Neuronal stem cell (in vitro differentiated cells): Measurements from ENCODE around the gene LRP1B.

Experiments used
- DNase-seq: peaks from one replicate; pipeline ENCODE4 v3.0.0-alpha.2; 2013; ENCODE audit warnings: low spot score
- H2AFZ ChIP-seq: one replicate; pipeline ENCODE4 v1.6.1; 2013; ENCODE audit warnings: mild to moderate bottlenecking, low read length, inconsistent platforms
- H2AK5ac ChIP-seq: 2 replicates; pipeline ENCODE4 v1.6.1; 2013; ENCODE audit warnings: low read depth, mild to moderate bottlenecking, inconsistent platforms, low read length, moderate library complexity, mixed read lengths
- H2BK120ac ChIP-seq: 2 replicates; pipeline ENCODE4 v1.6.1; 2013; ENCODE audit warnings: low read depth, mild to moderate bottlenecking, inconsistent platforms, low read length, moderate library complexity, mixed read lengths
- H2BK12ac ChIP-seq: one replicate; pipeline ENCODE4 v1.6.1; 2013; ENCODE audit warnings: low read length, inconsistent platforms
- H2BK15ac ChIP-seq: 2 replicates; pipeline ENCODE4 v1.6.1; 2013; ENCODE audit warnings: mild to moderate bottlenecking, low read length, inconsistent platforms, mixed read lengths
- H2BK5ac ChIP-seq: one replicate; pipeline ENCODE4 v1.6.1; 2013; ENCODE audit warnings: inconsistent platforms, mild to moderate bottlenecking, low read length, moderate library complexity
- H3K14ac ChIP-seq: one replicate; pipeline ENCODE4 v1.6.1; 2013; ENCODE audit warnings: low read length, inconsistent platforms
- H3K18ac ChIP-seq: 2 replicates; pipeline ENCODE4 v1.6.1; 2013; ENCODE audit warnings: low read length, inconsistent platforms
- H3K23ac ChIP-seq: 2 replicates; pipeline ENCODE4 v1.6.1; 2013; ENCODE audit warnings: low read depth, mild to moderate bottlenecking, mixed read lengths, low read length, inconsistent platforms; ENCODE audit not compliant: poor library complexity
- H3K27ac ChIP-seq: replicated peaks from 3 replicates; pipeline ENCODE4 v1.5.1; 2013; ENCODE audit warnings: low read length, inconsistent platforms
- H3K27me3 ChIP-seq, 3 experiments: 2 replicates each; pipeline ENCODE4 v1.6.1; 2013; ENCODE audit warnings: low read length in 3 of 3, mild to moderate bottlenecking in 2 of 3, inconsistent platforms in 1 of 3, low read depth in 1 of 3, mixed read lengths in 1 of 3, moderate library complexity in 1 of 3; ENCODE audit not compliant: control insufficient read depth in 3 of 3, insufficient read depth in 3 of 3
- H3K36me3 ChIP-seq, 2 donors: replicated peaks in 1 of 2; 2 replicates each; pipeline ENCODE4 v1.6.1; 2013; ENCODE audit warnings: low read length in 2 of 2; ENCODE audit not compliant: control insufficient read depth in 2 of 2, insufficient read depth in 2 of 2
- H3K4ac ChIP-seq: 2 replicates; pipeline ENCODE4 v1.6.1; 2013; ENCODE audit warnings: inconsistent platforms, mild to moderate bottlenecking, low read length, moderate library complexity
- H3K4me1 ChIP-seq, 2 donors: 1 replicate in 1 of 2; 2 replicates in 1 of 2; pipeline ENCODE4 v1.6.1; 2013; ENCODE audit warnings: low read length in 2 of 2, low read depth in 1 of 2; ENCODE audit not compliant: control insufficient read depth in 2 of 2, insufficient read depth in 1 of 2
- H3K4me2 ChIP-seq: one replicate; pipeline ENCODE4 v1.6.1; 2013; ENCODE audit warnings: mild to moderate bottlenecking, low read length, inconsistent platforms; ENCODE audit not compliant: insufficient read depth, poor library complexity, severe bottlenecking
- H3K4me3 ChIP-seq, 2 donors: 2 replicates each; pipeline ENCODE4 v1.5.1; 2013; ENCODE audit warnings: low read length in 2 of 2, mild to moderate bottlenecking in 2 of 2, inconsistent platforms in 1 of 2, moderate library complexity in 1 of 2
- H3K79me1 ChIP-seq: one replicate; pipeline ENCODE4 v1.6.1; 2013; ENCODE audit warnings: low read depth, mild to moderate bottlenecking, inconsistent platforms, low read length, moderate library complexity
- H3K9ac ChIP-seq: one replicate; pipeline ENCODE4 v1.6.1; 2013; ENCODE audit warnings: mild to moderate bottlenecking, low read depth, low read length, inconsistent platforms; ENCODE audit not compliant: poor library complexity
- H3K9me3 ChIP-seq, 2 donors: replicated peaks in 1 of 2; 2 replicates each; pipeline versions ENCODE3 to v1.6.1; 2013; ENCODE audit warnings: low read length in 2 of 2, mild to moderate bottlenecking in 2 of 2, inconsistent platforms in 1 of 2, low read depth in 1 of 2, mixed read lengths in 1 of 2, moderate library complexity in 1 of 2; ENCODE audit not compliant: control insufficient read depth in 2 of 2, insufficient read depth in 1 of 2
- H4K8ac ChIP-seq: one replicate; pipeline ENCODE4 v1.6.1; 2013; ENCODE audit warnings: low read depth, mild to moderate bottlenecking, inconsistent platforms, low read length, moderate library complexity
- H4K91ac ChIP-seq: one replicate; pipeline ENCODE4 v1.6.1; 2013; ENCODE audit warnings: low read length, low read depth, mild to moderate bottlenecking, inconsistent platforms; ENCODE audit not compliant: poor library complexity
- WGBS, 2 donors: extraction: QIAGEN DNeasy Blood & Tissue Kit; methylation state at CpG; one replicate each; pipeline ENCODE4 v1.1.7; 2013; ENCODE audit warnings: missing lambda C conversion rate in 2 of 2, mixed read lengths in 1 of 2; ENCODE audit not compliant: insufficient read length in 2 of 2, insufficient replicate concordance in 1 of 2; ENCODE audit errors: extremely low coverage in 2 of 2; 5-methylcytosine and 5-hydroxymethylcytosine counted together

Gene LRP1B

GRCh38 chr2:140998577-140998976, 1132.2 kb downstream of the LRP1B start:
- Histone ChIP-seq H2BK5ac (no peak overlapping the region), H3K9me3 (no peaks in the 10 kb centered on the region), H3K14ac (no peak overlapping the region), H3K27ac (no peak overlapping the region), H3K4me3 (no peak overlapping the region), H3K36me3 (no peaks in the 10 kb centered on the region), H3K4ac (no peak overlapping the region), H2BK12ac (no peak overlapping the region), H2BK120ac (no peak overlapping the region), H4K8ac (no peak overlapping the region), H3K27me3 (no peaks in the 10 kb centered on the region), H3K23ac (no peak overlapping the region), H3K4me1 (no peaks in the 10 kb centered on the region), H2AK5ac (no peak overlapping the region), H3K18ac (no peak overlapping the region), H3K9ac (no peak overlapping the region), H3K4me2 (no peak overlapping the region), H3K79me1 (no peaks in the 10 kb centered on the region), H4K91ac (no peak overlapping the region), H2BK15ac (no peak overlapping the region), H2AFZ (no peak overlapping the region)
- DNase-seq, result no peak
- no CpG with 5 or more reads among the region's 1 CpG for WGBS, 2 donors

GRCh38 chr2:140998017-140998416, 1132.8 kb downstream of the LRP1B start:
- no peak overlapping the region for H4K8ac ChIP-seq
- no peaks in the 10 kb centered on the region for H3K36me3 ChIP-seq
- H3K27ac ChIP-seq, result no peak overlapping the region
- H4K91ac ChIP-seq, result no peak overlapping the region
- no peak overlapping the region for H3K23ac ChIP-seq
- no peak overlapping the region for H3K14ac ChIP-seq
- no peak overlapping the region for H2BK12ac ChIP-seq
- no peak overlapping the region for H2BK15ac ChIP-seq
- DNase-seq, result no peak
- no peaks in the 10 kb centered on the region for H3K9me3 ChIP-seq
- H3K4me2 ChIP-seq, result no peak overlapping the region
- no peaks in the 10 kb centered on the region for H3K4me1 ChIP-seq
- H3K4me3 ChIP-seq, result no peak overlapping the region
- no peak overlapping the region for H2BK120ac ChIP-seq
- H3K9ac ChIP-seq, result no peak overlapping the region
- no peaks in the 10 kb centered on the region for H3K79me1 ChIP-seq
- H2AK5ac ChIP-seq, result no peak overlapping the region
- H2AFZ ChIP-seq, result no peak overlapping the region
- H2BK5ac ChIP-seq, result no peak overlapping the region
- H3K18ac ChIP-seq, result no peak overlapping the region
- H3K27me3 ChIP-seq, result no peaks in the 10 kb centered on the region
- H3K4ac ChIP-seq, result no peak overlapping the region

GRCh38 chr2:140994856-140995255, 1136.0 kb downstream of the LRP1B start:
- no peak overlapping the region for H3K27ac ChIP-seq
- H3K4ac ChIP-seq, result no peak overlapping the region
- H3K79me1 ChIP-seq, result no peaks in the 10 kb centered on the region
- H3K23ac ChIP-seq, result no peak overlapping the region
- no peak overlapping the region for H2BK5ac ChIP-seq
- no peaks in the 10 kb centered on the region for H3K27me3 ChIP-seq
- no peak overlapping the region for H2AK5ac ChIP-seq
- H2BK15ac ChIP-seq, result no peak overlapping the region
- no peak overlapping the region for H3K14ac ChIP-seq
- H3K4me2 ChIP-seq, result no peak overlapping the region
- H4K91ac ChIP-seq, result no peak overlapping the region
- H3K36me3 ChIP-seq, result no peaks in the 10 kb centered on the region
- no peak overlapping the region for H2BK12ac ChIP-seq
- no peak overlapping the region for H4K8ac ChIP-seq
- no peaks in the 10 kb centered on the region for H3K4me1 ChIP-seq
- no peak overlapping the region for H2BK120ac ChIP-seq
- H3K9ac ChIP-seq, result no peak overlapping the region
- no peak for DNase-seq
- H3K9me3 ChIP-seq, result no peaks in the 10 kb centered on the region
- H3K4me3 ChIP-seq, result no peak overlapping the region
- no peak overlapping the region for H2AFZ ChIP-seq
- H3K18ac ChIP-seq, result no peak overlapping the region

- H3K27me3 ChIP-seq, result no peaks in the 10 kb centered on the region
These were observed 1140.4 kb downstream of the LRP1B start for GRCh38 chr2:140990416-140990815.

More at GRCh38 chr2:140990416-140990815, 1140.4 kb downstream of the LRP1B start:
- Histone ChIP-seq H3K36me3 (no peaks in the 10 kb centered on the region), H3K4ac (no peak overlapping the region), H2BK12ac (no peak overlapping the region), H3K9me3 (no peaks in the 10 kb centered on the region), H2BK15ac (no peak overlapping the region), H3K4me1 (no peaks in the 10 kb centered on the region), H3K14ac (no peak overlapping the region), H2AK5ac (no peak overlapping the region), H3K4me2 (no peak overlapping the region), H3K4me3 (no peak overlapping the region), H3K9ac (no peak overlapping the region), H2BK120ac (no peak overlapping the region), H2BK5ac (no peak overlapping the region), H3K27ac (no peak overlapping the region), H3K23ac (no peak overlapping the region), H2AFZ (no peak overlapping the region), H4K8ac (no peak overlapping the region), H4K91ac (no peak overlapping the region), H3K79me1 (no peaks in the 10 kb centered on the region), H3K18ac (no peak overlapping the region)
- no peak for DNase-seq
- WGBS, 2 donors, result no CpG with 5 or more reads among the region's 1 CpG
